DMS79 (cell line): Measurements from ENCODE around the gene C1orf210.

Experiments used
- DNase-seq: peaks from one replicate; lab custom pipeline; 2025; lab: John Stamatoyannopoulos, UW

Gene C1orf210

DNA sequence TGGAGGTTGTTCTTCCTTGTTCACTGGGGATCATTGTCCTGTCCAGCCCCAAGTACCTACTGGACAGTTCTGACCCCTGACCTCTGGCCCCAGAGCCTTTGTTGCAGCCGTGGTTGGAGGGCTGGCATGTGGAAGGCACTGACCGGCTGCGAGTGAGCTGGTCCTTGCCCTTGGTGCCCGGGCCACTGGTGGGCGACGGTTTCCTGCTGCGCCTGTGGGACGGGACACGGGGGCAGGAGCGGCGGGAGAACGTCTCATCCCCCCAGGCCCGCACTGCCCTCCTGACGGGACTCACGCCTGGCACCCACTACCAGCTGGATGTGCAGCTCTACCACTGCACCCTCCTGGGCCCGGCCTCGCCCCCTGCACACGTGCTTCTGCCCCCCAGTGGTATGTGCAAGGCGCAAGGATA, 26.8 kb upstream of the C1orf210 start:
- DNase-seq: no peak

DNA sequence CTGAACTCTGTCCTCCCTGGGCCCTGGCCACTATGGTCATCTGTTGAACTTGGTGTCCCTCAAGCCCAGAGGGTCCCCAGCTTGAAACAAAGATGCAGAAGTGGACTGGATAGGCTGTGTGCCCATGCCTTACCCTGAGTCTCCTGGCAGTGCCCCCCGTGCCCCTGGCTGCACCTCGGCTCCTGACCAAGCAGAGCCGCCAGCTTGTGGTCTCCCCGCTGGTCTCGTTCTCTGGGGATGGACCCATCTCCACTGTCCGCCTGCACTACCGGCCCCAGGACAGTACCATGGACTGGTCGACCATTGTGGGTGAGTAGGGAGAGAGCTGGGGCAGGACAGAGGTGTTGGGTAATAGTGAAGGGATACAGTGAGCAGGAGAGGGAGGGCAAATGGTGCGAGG, 26.1 kb upstream of the C1orf210 start:
- DNase-seq: no peak

DNA sequence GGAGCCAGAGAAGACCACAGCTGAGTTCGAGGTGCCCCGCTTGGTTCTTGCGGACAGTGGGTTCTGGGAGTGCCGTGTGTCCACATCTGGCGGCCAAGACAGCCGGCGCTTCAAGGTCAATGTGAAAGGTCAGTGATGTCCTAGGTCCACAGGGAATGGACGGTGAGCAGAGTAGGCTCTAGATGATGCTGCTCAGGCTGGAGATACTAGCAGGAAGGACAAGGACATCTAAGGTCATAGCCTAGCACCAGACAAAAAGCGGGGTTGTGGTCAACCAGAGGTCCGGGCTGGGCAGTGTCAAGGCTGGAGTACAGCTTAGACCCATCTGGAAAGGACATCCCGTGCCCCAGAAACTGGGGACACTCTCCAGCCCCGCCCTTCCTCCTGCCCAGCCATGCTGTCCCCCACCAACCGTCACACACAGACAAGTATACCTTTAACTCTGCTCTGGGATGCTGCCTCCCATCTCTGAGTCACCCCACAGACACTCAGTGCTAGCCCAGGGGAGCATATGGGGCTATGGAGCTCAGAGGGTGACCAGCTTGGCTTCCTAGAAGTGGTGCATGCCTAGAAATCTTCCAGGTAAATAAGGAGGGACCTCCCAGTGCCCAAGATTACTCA, 24.1 kb upstream of the C1orf210 start:
- DNase-seq: no peak

DNA sequence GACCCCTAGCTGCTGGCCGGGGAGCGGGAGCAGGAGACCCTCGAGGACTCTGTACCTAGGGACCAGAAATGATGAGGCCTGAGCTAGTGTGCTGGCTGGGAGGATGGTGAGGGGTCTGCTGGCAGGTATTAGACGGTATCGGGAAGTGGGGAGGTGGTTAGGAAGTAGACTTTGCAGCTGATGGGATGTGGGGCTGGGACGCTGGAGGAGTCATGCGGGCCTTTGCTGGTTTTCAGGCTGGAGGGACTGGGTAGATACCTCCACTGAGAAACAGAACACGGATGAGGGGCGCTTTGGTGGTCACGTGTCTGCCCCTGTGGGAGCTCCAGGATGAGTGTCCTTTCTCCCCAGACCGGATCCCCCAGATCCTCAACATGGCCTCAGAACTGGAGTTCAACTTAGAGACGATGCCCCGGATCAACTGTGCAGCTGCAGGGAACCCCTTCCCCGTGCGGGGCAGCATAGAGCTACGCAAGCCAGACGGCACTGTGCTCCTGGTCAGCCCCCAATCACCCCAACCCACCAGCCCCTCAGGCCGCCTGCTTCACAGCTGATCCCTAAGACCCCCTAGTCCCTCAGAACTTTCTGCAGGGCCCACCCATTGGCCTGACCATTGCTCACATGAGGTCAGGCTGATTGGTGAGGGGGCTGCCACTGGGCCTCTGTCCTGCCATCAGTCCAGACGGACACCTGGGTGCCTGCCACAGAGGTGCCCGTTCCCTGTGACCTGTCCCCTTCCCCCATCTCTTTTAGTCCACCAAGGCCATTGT, 23.4 kb upstream of the C1orf210 start:
- DNase-seq: no peak

DNA sequence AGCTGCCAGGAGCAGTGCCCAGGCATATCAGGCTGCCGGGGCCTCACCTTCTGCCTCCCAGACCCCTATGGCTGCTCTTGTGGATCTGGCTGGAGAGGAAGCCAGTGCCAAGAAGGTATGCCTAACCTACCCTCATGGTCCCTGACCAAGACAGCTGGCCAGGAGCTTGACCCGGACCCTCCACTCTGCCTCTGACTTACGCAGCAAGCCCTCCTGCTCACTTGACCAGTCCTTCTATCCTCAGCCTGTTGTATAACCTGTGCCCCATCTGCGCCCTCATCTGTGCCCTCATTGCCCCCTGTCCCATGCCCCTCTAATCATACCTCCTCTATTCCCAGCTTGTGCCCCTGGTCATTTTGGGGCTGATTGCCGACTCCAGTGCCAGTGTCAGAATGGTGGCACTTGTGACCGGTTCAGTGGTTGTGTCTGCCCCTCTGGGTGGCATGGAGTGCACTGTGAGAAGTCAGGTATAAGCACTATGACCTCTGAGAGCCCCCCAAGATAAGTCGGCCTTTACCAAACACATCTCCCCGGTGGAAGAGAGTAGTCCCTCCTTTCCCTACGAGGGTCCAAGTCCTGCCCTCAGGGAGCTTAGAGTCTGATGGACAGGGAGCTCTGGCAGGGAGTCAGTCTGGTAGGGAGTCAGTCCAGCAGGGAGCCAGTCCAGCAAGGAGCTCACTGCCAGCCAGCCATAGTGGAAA, 22.2 kb upstream of the C1orf210 start:
- no peak for DNase-seq

DNA sequence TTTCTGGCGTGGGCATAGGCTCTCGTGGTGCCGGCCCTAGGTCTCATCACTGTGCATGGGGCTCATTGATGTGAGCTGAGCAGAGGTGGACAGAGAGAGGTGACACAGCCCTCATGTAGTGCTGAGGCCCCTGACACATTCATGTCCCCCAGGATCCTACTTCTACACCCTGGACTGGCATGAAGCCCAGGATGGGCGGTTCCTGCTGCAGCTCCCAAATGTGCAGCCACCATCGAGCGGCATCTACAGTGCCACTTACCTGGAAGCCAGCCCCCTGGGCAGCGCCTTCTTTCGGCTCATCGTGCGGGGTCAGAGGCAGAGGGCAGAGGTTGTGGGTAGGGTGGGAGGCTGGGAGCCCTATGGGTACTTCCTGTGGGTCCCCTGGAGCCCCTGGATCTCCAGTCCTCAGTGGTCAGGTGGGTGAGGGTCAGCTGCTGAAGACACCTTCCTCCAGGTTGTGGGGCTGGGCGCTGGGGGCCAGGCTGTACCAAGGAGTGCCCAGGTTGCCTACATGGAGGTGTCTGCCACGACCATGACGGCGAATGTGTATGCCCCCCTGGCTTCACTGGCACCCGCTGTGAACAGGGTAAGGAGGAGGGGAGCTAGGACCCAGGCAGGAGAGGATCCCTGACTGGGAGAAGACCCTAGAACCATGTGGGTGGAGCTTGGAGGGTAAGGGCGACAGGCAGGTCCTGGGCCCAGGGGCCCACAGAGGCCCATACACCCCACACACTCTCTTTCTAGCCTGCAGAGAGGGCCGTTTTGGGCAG, 21.5 kb upstream of the C1orf210 start:
- DNase-seq: peak; percentile 60

DNA sequence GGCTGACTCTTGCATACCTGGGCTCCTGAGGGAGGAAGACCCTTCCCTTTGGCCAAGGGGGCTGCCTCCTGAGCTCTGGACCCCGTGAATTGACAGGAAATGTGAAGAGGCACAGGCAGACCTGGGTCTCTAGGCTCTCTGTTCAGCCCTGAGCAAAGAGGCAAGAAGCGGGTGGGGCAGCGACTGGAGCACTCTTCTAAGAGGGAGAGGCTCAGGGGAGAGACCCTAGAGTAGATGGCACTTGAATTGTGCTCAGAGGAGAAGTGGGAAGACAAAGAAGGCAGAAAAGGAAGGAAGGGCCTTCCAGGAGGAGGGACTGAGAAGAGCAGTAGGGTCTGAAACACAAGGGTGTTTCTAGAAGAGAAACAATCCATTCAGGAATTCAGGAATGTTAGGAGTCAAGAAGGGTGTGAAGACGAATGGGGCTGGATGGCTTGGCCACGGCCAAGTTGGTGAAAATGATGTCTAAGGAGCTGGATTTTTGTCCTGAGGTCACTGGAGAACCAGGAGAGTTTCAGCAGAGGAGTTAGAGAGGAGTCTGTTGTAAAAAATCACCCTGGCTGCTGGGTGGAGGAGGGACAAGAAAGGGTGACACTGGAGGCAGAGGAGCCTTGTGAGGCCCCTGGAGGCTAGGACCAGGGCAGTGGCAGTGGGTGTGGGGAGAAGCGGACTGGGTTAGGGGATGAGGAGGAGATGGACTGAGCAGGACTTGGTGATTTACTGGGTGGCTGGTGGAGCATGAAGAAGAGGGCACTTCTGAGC, 20.7 kb upstream of the C1orf210 start:
- peak; percentile 73 for DNase-seq

DNA sequence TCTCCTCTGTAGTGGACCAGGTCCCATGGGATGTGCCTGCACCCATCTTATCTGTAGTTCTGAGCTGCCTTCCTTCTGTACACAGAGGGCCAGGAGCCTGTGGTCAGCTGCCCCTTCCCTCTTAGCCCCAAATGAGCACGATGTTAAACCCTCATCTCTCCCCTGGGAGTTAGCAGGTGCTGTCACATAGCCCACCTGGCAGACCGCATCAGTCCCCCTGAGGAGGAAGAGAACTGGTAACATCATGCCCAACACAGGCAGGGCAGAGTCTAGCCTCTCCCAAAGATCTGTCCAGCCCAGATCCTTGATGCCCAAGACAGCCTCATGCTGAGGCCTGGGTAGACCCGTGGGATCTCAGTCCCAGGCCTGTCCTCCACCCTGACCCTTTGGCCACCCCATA, 20.1 kb upstream of the C1orf210 start:
- DNase-seq: no peak

DNA sequence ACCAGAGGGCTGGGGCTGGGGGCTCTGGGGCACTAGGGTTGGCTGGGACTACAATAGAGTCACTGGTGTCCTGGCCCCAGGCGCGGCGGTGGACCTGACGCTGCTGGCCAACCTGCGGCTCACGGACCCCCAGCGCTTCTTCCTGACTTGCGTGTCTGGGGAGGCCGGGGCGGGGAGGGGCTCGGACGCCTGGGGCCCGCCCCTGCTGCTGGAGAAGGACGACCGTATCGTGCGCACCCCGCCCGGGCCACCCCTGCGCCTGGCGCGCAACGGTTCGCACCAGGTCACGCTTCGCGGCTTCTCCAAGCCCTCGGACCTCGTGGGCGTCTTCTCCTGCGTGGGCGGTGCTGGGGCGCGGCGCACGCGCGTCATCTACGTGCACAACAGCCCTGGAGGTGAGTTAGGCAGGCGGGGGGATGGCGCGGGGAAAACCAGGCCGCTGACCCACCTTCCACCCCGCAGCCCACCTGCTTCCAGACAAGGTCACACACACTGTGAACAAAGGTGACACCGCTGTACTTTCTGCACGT, 19.5 kb upstream of the C1orf210 start:
- DNase-seq: no peak

DNA sequence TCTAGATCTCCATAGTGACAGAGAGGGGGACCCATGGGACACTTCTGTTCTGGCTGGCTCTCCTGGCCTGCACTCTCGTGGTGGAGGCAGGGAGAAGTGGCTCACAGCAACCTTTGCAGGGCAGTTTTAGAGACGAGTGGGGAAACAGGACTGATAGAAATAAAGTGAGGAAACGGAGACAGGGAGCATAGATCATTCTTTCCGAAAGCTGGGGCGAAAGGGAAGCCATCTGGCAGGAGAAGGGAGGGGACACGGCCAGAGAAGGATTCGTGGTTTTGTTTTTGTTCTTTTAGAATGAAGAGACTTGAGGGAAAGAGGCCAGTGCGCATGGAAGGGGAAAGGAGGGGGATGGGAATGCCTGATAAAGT, 18.9 kb upstream of the C1orf210 start:
- DNase-seq: no peak

DNA sequence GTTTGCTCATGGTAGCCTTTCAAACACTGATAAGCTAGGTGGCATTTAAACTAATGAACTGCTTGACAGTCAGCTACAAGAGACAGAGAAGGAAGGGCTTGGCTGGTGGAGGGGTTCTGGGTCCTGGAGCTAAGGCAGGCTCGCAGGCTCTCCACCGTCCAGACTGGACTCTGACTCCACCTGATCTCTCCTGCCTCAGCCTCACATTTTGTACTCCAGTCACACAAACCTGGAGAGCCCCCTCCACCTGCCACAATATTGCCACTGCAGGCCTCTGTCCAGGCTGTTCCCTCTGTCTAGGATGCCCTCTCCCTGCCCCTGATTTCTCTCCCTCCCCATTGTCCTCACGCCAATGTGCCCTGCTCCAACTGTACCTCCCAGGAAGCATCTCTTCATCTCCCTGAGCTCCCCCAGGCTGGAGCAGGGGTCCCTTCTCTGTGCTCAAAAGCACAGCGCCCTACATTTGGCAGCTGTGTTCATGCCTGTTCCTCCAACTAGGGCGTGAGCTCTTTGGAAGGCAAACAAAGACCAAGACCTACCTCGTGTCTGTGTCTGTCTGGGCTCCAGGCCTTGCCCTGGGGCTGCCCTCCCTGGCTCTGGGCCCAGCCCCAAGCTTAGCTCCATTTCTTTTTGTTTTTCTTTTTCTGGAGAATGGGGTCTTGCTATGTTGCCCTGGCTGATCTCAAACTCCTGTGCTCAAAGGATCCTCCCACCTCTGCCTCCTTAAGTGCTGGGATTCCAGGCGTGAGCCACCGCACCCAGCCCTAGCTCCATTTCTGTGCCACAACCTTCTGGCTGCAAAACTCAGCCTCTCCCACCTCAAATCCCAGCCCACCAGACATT, 18.3 kb upstream of the C1orf210 start:
- no peak for DNase-seq

DNA sequence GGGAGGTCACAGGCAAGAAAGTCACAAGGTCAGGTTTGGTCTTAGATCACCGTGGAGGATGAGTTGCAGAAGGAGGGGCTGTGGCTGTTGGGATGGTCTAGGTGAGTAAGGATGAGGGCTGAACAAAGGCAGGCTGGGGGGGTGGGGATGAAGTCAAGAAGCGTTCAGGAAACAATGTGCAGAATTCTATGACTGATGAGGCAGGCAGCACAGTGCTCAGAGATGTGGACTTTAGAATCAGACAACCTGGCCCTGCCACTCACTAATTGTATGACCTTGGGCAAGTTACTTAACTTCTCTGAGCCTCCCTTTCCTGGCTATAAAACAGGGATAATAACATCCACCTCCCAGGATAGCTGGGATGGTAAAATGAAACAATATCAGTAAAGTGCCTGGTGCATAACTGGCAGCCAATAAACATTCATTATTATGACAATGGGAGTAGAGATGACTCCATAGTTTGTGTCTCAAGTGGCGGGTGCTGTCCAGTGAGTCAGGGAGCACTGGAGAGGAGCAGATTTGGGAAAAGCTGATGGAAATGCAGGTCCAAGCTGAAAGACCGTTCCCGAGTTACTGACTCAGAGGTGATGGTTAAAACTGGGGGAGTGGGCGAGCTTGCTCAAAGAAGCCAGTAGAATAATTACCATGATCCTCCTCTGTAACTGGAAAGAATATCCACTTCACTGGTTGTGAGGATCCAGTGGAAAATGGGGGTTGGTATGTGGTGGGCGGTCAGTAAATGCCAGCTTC, 17.5 kb upstream of the C1orf210 start:
- no peak for DNase-seq

DNA sequence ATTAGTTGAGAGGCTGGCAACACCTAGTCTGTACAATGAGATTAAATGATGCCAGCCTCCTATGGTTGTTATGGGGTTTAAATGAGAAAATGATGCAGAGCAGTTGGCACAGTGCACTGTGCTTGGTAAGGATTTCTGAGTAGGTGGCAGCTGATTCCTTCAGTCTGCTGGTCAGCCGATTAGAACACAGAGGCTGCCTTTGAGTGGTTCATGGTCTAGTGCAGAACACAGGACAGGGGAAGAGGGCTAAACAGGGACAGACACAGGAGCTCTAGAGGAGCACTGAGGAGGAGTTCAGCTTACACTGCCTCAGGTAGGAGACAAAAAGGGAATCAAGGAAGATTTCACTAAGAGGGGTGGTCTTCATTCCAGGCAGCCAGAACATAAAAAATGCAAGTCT, 16.8 kb upstream of the C1orf210 start:
- DNase-seq: no peak

DNA sequence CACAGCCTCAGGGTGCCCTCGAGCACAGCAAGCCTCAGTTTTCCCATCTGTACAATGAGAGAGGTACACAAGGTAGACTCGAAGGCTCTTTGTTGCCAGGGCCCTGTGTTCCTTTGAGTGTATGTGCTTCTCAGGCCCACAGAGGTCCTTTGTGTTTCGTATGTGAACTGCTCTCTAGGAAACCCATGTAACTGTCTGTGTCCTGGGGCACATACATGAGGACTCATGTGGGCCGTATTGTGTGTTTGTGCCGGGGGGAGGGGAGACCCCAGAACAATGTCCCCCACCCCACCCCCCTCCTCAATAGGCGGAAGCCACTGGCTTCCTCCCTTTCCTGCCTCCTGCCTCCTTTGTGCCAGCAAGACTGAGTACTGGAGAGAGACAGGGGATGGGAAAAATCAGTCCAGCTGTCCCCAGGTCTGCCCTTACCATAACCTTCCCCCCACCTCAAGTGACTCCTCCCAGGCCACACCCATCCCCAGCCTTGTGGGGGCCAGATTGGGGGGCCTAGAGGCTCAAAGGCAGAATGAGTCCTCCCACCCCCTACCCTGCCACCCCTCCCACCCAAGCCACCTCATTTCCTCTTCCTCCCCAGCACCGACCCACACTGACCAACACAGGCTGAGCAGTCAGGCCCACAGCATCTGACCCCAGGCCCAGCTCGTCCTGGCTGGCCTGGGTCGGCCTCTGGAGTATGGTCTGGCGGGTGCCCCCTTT, 15.2 kb upstream of the C1orf210 start, which contains the start of gene TIE1:
Gene TIE1, plus strand, starts transcription at position 605 of the 717 bp plus-strand sequence. Its CDS starts 90 bp downstream, at position 695.
- DNase-seq: no peak

DNA sequence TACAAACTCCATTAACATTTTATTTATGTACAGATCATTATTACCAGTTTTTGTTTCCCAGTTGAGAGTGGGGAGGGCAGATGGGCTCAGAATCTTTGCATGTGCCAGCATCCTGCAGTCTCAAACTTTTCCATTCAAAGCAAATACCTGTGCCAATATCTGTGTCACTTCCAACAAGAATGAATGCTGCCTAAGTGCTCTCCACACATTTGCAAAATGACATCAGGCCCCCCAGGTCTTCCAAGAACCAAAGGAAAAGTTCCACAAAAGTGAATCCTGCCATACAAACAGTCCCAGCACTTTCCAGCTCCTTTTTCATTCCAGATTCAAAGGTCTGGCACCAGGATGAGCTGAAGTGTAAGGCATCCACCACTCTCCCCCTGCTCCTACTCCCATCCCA, 13.7 kb upstream of the C1orf210 start:
- DNase-seq: no peak

DNA sequence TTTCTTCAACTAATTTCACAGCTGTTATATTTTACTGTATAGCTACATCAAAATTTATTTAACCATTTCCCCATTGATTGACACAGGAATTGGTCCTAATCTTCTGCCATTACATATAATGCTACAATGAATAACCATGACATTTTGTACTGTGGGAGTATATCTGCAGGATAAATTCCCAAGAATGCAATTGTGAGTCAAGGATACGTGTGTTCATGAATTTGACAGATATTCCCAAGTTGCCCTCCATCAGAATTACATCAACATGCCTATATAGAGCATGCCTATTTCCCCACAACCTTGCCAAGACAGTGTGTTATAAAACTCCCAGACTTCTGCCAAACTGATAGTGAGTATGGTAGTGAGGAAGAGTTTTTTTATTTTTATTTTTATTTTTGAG, 12.7 kb upstream of the C1orf210 start:
- no peak for DNase-seq

DNA sequence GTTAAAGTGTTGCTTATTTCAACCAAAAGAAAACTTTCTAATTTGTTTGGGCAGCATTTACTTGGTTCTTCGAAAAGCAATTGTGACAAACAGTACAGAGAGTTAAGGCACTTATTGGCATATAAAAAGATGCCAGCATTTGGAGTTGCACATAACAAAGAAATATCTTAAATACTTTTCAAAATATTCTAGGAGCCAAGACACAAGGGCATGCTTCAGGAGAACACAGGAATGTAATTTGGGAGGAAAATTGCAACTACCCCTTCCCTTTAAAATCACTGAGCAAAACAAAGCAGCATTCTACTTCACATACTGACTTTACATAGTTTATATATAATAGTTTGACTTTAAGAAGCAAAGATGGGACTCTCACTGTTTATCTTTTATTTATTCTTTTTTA, 10.8 kb upstream of the C1orf210 start:
- DNase-seq: no peak

DNA sequence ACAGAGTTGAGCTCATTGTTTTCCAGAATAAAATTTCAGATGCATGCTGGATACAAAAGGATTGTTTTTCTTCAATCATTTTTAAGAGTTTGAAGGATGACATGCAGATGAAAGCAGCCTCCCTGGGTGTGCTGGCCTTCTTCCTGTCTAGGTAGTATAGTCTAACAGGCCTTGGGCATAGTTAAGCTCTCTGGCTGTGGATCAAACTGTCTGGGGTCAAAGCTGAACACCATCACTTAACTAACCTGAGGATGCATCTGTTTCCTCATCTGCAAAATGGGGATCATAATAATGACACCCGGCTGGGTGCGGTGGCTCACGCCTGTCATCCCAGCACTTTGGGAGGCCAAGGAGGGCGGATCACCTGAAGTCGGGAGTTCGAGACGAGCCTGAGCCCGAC, 9.4 kb upstream of the C1orf210 start:
- DNase-seq: no peak
